OCI-LY3 (cell line): ENCODE measurements around the gene C1orf141.
A peak's percentile ranks its signal among the peaks of the same experiment; 100 is the strongest.

ENCODE experiments used
- H2AFZ ChIP-seq: fragments of 200-600, 300-600 bp; shearing (Covaris generic); 2 replicates; pipeline ENCODE4 v1.6.0; 2014; ENCODE audit warnings: antibody characterized with exemption, low read depth, low read length
- H3K27ac ChIP-seq: fragments of 200-600, 300-600 bp; sonication (generic); 2 replicates; pipeline ENCODE4 v1.5.1; 2014; ENCODE audit warnings: mild to moderate bottlenecking, low read length, moderate library complexity, mixed read lengths
- H3K27me3 ChIP-seq: fragments of 200-600, 300-600 bp; sonication (generic); 2 replicates; pipeline ENCODE4 v1.6.1; 2014; ENCODE audit warnings: low read depth, low read length, mixed read lengths
- H3K36me3 ChIP-seq: fragments of 200-600, 300-600 bp; sonication (generic); replicated peaks from 2 replicates; pipeline ENCODE3; 2014; ENCODE audit warnings: low read depth, low read length, mixed read lengths
- H3K4me1 ChIP-seq: fragments of 300-600, 200-600 bp; sonication (generic); 2 replicates; pipeline ENCODE4 v1.6.1; 2014; ENCODE audit warnings: low read length, mixed read lengths
- H3K4me2 ChIP-seq: fragments of 200-600, 300-600 bp; sonication (generic); 2 replicates; pipeline ENCODE4 v1.6.1; 2014; ENCODE audit warnings: low read length, mixed read lengths
- H3K4me3 ChIP-seq: fragments of 300-600, 200-600 bp; sonication (generic); 2 replicates; pipeline ENCODE4 v1.5.1; 2014; ENCODE audit warnings: antibody characterized with exemption, mild to moderate bottlenecking, low read length, moderate library complexity
- H3K79me2 ChIP-seq: fragments of 300-600, 200-600 bp; shearing (Covaris generic); 2 replicates; pipeline ENCODE4 v1.6.1; 2014; ENCODE audit warnings: mild to moderate bottlenecking, low read length, mixed read lengths
- H3K9ac ChIP-seq: fragments of 300-600, 200-600 bp; shearing (Covaris generic); 2 replicates; pipeline ENCODE4 v1.6.0; 2014; ENCODE audit warnings: mild to moderate bottlenecking, low read length, moderate library complexity
- H3K9me3 ChIP-seq: fragments of 200-600, 300-600 bp; shearing (Covaris generic); 2 replicates; pipeline ENCODE4 v1.6.1; 2014; ENCODE audit warnings: low read length, mixed read lengths; ENCODE audit not compliant: insufficient read depth
- H4K20me1 ChIP-seq: fragments of 200-600, 300-600 bp; sonication (generic); 2 replicates; pipeline ENCODE4 v1.6.1; 2016; ENCODE audit warnings: low read length, mixed read lengths; ENCODE audit not compliant: insufficient read depth
- CTCF ChIP-seq: fragments of 200-600, 300-600 bp; sonication (generic); IDR thresholded peaks from 2 replicates; pipeline ENCODE4 v1.5.1; 2014; ENCODE audit warnings: antibody characterized with exemption, low read length, low read depth
- EZH2phosphoT487 ChIP-seq: fragments of 200-600 bp; shearing (Covaris generic); IDR thresholded peaks from 2 replicates; pipeline ENCODE4 v1.6.1; 2018; ENCODE audit warnings: antibody characterized with exemption, mixed run types, low read depth

C1orf141 gene

DNA sequence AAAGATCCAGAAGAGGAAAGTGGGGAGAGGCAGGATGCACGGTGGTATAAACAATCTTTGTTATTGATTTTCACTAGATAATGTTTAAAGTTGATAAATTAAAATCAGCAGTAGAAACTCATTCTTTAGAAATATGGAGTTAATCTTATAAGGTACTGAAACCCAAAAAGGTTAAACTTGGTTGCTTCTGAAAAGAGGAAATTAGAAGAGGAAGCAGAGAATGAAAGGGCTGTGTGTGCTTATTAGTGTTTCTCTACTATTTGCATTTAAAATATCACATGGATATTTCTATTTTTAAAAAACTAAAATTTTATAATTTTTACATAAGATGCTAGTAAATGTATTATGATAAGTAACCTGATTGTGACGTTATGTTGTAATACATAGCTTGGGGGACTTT is 24.4 kb downstream of the C1orf141 start:
- peak overlapping the region; percentile 21; the same call in 1 of the 2 replicates for H3K4me3 ChIP-seq
- no peak overlapping the region for H3K9ac ChIP-seq
- no peaks in the 10 kb centered on the region for H3K36me3 ChIP-seq
- no peaks in the 10 kb centered on the region for H4K20me1 ChIP-seq
- TF ChIP-seq CTCF (no peak), EZH2phosphoT487 (no peak)
- no peak overlapping the region for H3K27ac ChIP-seq
- no peaks in the 10 kb centered on the region for H3K9me3 ChIP-seq
- no peaks in the 10 kb centered on the region for H3K79me2 ChIP-seq
- H2AFZ ChIP-seq = no peak overlapping the region
- peak overlapping the region; percentile 47 for H3K4me2 ChIP-seq
- H3K27me3 ChIP-seq = no peaks in the 10 kb centered on the region
- H3K4me1 ChIP-seq = peaks cover 12% of the 10 kb centered on the region

DNA sequence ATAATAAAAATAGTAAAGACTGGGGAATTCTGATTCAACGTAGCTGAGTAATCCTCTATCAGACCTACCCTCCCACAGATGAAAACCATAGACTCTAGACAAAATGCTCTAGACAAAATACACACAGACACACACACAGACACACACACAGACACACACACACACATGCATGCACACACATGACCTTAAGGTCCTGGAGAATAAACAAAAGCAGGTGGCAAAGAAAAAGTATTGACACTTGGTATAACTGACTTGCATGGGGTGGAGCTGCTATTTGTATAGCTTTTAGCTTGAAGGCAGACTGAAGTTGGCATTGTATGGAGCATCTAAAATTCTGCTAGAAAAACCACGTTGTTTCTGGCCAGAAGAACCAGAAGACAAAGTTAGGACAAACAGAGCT is 29.3 kb downstream of the C1orf141 start:
- H3K27me3 ChIP-seq = no peaks in the 10 kb centered on the region
- no peak overlapping the region for H3K4me3 ChIP-seq
- H4K20me1 ChIP-seq = no peaks in the 10 kb centered on the region
- H3K9me3 ChIP-seq = no peaks in the 10 kb centered on the region
- no peak overlapping the region for H2AFZ ChIP-seq
- H3K9ac ChIP-seq = no peak overlapping the region
- peaks cover 9% of the 10 kb centered on the region for H3K4me1 ChIP-seq
- H3K4me2 ChIP-seq = no peak overlapping the region
- no peak for TF ChIP-seq EZH2phosphoT487
- TF ChIP-seq CTCF = no peak
- H3K36me3 ChIP-seq = no peaks in the 10 kb centered on the region
- no peaks in the 10 kb centered on the region for H3K79me2 ChIP-seq
- no peak overlapping the region for H3K27ac ChIP-seq

GRCh38 chr1:67103548-67103947 is 31.2 kb downstream of the C1orf141 start:
- H3K27ac ChIP-seq = no peak overlapping the region
- H3K79me2 ChIP-seq = no peaks in the 10 kb centered on the region
- no peaks in the 10 kb centered on the region for H3K9me3 ChIP-seq
- no peak overlapping the region for H2AFZ ChIP-seq
- no peaks in the 10 kb centered on the region for H3K36me3 ChIP-seq
- no peak overlapping the region for H3K4me3 ChIP-seq
- TF ChIP-seq CTCF (no peak), EZH2phosphoT487 (no peak)
- H3K9ac ChIP-seq = no peak overlapping the region
- H3K4me1 ChIP-seq = no peaks in the 10 kb centered on the region
- H3K27me3 ChIP-seq = no peaks in the 10 kb centered on the region
- no peaks in the 10 kb centered on the region for H4K20me1 ChIP-seq
- no peak overlapping the region for H3K4me2 ChIP-seq

GRCh38 chr1:67100833-67101232 is 33.9 kb downstream of the C1orf141 start:
- Histone ChIP-seq H3K36me3 (no peaks in the 10 kb centered on the region), H3K9ac (no peak overlapping the region), H3K27ac (no peak overlapping the region), H2AFZ (no peak overlapping the region), H3K4me1 (no peaks in the 10 kb centered on the region), H3K9me3 (no peaks in the 10 kb centered on the region), H3K4me2 (no peak overlapping the region), H3K4me3 (no peak overlapping the region), H3K79me2 (no peaks in the 10 kb centered on the region), H4K20me1 (no peaks in the 10 kb centered on the region), H3K27me3 (no peaks in the 10 kb centered on the region)
- no peak for TF ChIP-seq CTCF
- TF ChIP-seq EZH2phosphoT487 = no peak
